Activated CD4-positive, alpha-beta T cell treated with anti-CD3 and anti-CD28 coated beads, Interleukin-2, amount 50 U/mL, for 4 hours (primary cell): Measurements from ENCODE around the gene TK1.
"Not testable (repeated sequence)": the region's sequence is repeated elsewhere in the genome, so short reads cannot be mapped to it uniquely, and the experiment has no call there.

Source experiments
- DNase-seq, 2 experiments: peaks; one replicate each; pipeline ENCODE4 v3.0.0-alpha.2; 2020

TK1 gene

GRCh38 chr17:78186692-78187595, at the start of gene TK1, which contains the start of gene AFMID:
TK1 (minus strand) TSS chr17:78187052; CDS start chr17:78186994, 58 bp downstream.
AFMID (plus strand) TSS chr17:78187362; CDS start chr17:78187371, 9 bp downstream.
- DNase-seq = peak; percentile 62 to 64

- DNase-seq = no peak
These were observed 49.0 kb upstream of the TK1 start for GRCh38 chr17:78235885-78236284.

GRCh38 chr17:78235022-78235421, 48.2 kb upstream of the TK1 start:
- not testable (repeated sequence) for DNase-seq

- no peak for DNase-seq
These were observed 47.5 kb upstream of the TK1 start for GRCh38 chr17:78234261-78234865.

GRCh38 chr17:78233678-78234077, 46.8 kb upstream of the TK1 start:
- DNase-seq = no peak

GRCh38 chr17:78232859-78233173, 46.0 kb upstream of the TK1 start:
- no peak for DNase-seq

GRCh38 chr17:78231991-78232858, 45.4 kb upstream of the TK1 start:
- DNase-seq = no peak

- no peak for DNase-seq
These were observed 44.4 kb upstream of the TK1 start, which contains the start of gene TMEM235 for GRCh38 chr17:78230996-78231935. TMEM235 (plus strand) TSS chr17:78231631; CDS start chr17:78232024, 393 bp downstream.

GRCh38 chr17:78230252-78230962, 43.6 kb upstream of the TK1 start:
- no peak for DNase-seq

GRCh38 chr17:78228176-78228575, 41.3 kb upstream of the TK1 start:
- no peak for DNase-seq

- no peak for DNase-seq
These were observed 40.6 kb upstream of the TK1 start for GRCh38 chr17:78227455-78227916.

GRCh38 chr17:78226759-78227454, 40.1 kb upstream of the TK1 start:
- DNase-seq = no peak

- DNase-seq = no peak
These were observed 39.4 kb upstream of the TK1 start for GRCh38 chr17:78226055-78226758.

GRCh38 chr17:78225088-78225865, 38.4 kb upstream of the TK1 start:
- DNase-seq = no peak

- no peak for DNase-seq
These were observed 37.6 kb upstream of the TK1 start for GRCh38 chr17:78224231-78225087.

GRCh38 chr17:78223765-78224164, 36.9 kb upstream of the TK1 start:
- no peak for DNase-seq

GRCh38 chr17:78223061-78223460, 36.2 kb upstream of the TK1 start:
- no peak for DNase-seq
